ENCODE results near the gene RHOD. TPM values are rescaled to one million over a fixed set of nuclear protein-coding genes. Genes with fewer than 3 reads are reported as not detected.

Gene RHOD
- total and polyA plus RNA-seq, 10 of the 15 experiments (the other 5 are each of a cell fraction or from before 2014, with no cell fraction given): 0.15 to 2.6 (median 1.9) TPM; not detected in 2

GRCh38 chr11:67057205-67057672, 592 bp downstream of the RHOD start:
- WGBS (ENCODE audit: insufficient coverage, insufficient replicate concordance, low lambda C conversion rate, missing lambda C conversion rate): 74% methylated on average over 10 of the region's 10 CpGs
- POLR2A ChIA-PET: no interaction called here
- in situ Hi-C loops (cut with MboI) (no loop called here), intact Hi-C loops (cut with micrococcal nuclease; ENCODE audit: unreplicated experiment) (no loop called here)
- TF ChIP-seq ETV6 (conservative IDR thresholded peaks at IDR 0.05 in 1 of 2, IDR thresholded peaks at IDR 0.05 in 1 of 2; ENCODE audit: borderline replicate concordance in 1 of 2, low read depth in 1 of 2): no peak
- no peak for TF ChIP-seq IRF4 (IDR thresholded peaks at IDR 0.05; ENCODE audit: low read depth, low read length)
- H3K9me3 ChIP-seq (replicated peaks; ENCODE audit: control insufficient read depth, insufficient read depth, low read length): no peaks in the 10 kb centered on the region
- peak overlapping the region; percentile 32 for H2AFZ ChIP-seq (ENCODE audit: control insufficient read depth, low read depth, low read length)
- FAIRE-seq (peak; percentile 47), DNase-seq (ENCODE audit: low read depth, low spot score) (no peak), ATAC-seq (no peak)
- BruUV-seq (replicated peaks): no TSS peak
- RAD21 ChIA-PET (ENCODE audit: unreplicated experiment): interaction anchor here (1.2 kb wide), 1 partner anchor 260 kb away, joined by 3 read pairs; no protein-coding TSS in a partner anchor
- H3K27me3 ChIP-seq (replicated peaks in 1 of 2; ENCODE audit: control insufficient read depth in 2 of 2, insufficient read depth in 2 of 2, low read length in 1 of 2): no peaks in the 10 kb centered on the region
- CTCF ChIA-PET: interaction anchor here (0.5 kb wide), 1 partner anchor 261 kb away, joined by 3 read pairs; no protein-coding TSS in a partner anchor
- no peak overlapping the region for H3K9ac ChIP-seq (ENCODE audit: control insufficient read depth, insufficient read depth, low read length)
- H4K20me1 ChIP-seq (ENCODE audit: control insufficient read depth, insufficient read depth): no peaks in the 10 kb centered on the region
- no peaks in the 10 kb centered on the region for H3K79me2 ChIP-seq (ENCODE audit: control insufficient read depth, insufficient read depth, low read length)
- SMC1A ChIA-PET (ENCODE audit: uncharacterized antibody, unreplicated experiment): interaction anchor here (1.3 kb wide), 1 partner anchor 19 kb away, joined by 3 read pairs; no protein-coding TSS in a partner anchor
- H3K36me3 ChIP-seq (ENCODE audit: control insufficient read depth in 2 of 2, insufficient read depth in 2 of 2, low read length in 1 of 2): no peaks in the 10 kb centered on the region
- H3K4me1 ChIP-seq (ENCODE audit: control insufficient read depth, insufficient read depth, low read length): peaks cover 10% of the 10 kb centered on the region
- peak overlapping the region; percentile 97; the same call in 1 of the 2 replicates for H3K4me2 ChIP-seq (ENCODE audit: control insufficient read depth, insufficient read depth)
- H3K27ac ChIP-seq (ENCODE audit: control insufficient read depth, insufficient read depth): no peak overlapping the region
- H3K4me3 ChIP-seq: peak overlapping the region; percentile 54; the same call in 1 of the 2 replicates

- WGBS (ENCODE audit: insufficient coverage, insufficient replicate concordance, low lambda C conversion rate, missing lambda C conversion rate): 81% methylated on average over 8 of the region's 8 CpGs
- H3K27ac ChIP-seq (ENCODE audit: control insufficient read depth, insufficient read depth): no peak overlapping the region
- H3K4me2 ChIP-seq (ENCODE audit: control insufficient read depth, insufficient read depth): no peak overlapping the region
- ChIA-PET RAD21 (ENCODE audit: unreplicated experiment) (no interaction called here), POLR2A (no interaction called here), SMC1A (ENCODE audit: uncharacterized antibody, unreplicated experiment) (interaction anchor here (1.3 kb wide), 1 partner anchor 17 kb away, joined by 3 read pairs; no protein-coding TSS in a partner anchor), CTCF (no interaction called here)
- H2AFZ ChIP-seq (ENCODE audit: control insufficient read depth, low read depth, low read length): no peak overlapping the region
- H3K4me3 ChIP-seq: no peak overlapping the region
- BruUV-seq (replicated peaks): no TSS peak
- no peaks in the 10 kb centered on the region for H4K20me1 ChIP-seq (ENCODE audit: control insufficient read depth, insufficient read depth)
- no peaks in the 10 kb centered on the region for H3K79me2 ChIP-seq (ENCODE audit: control insufficient read depth, insufficient read depth, low read length)
- no peak overlapping the region for H3K9ac ChIP-seq (ENCODE audit: control insufficient read depth, insufficient read depth, low read length)
- DNase-seq (ENCODE audit: low read depth, low spot score) (no peak), ATAC-seq (no peak), FAIRE-seq (no peak)
- H3K9me3 ChIP-seq (replicated peaks; ENCODE audit: control insufficient read depth, insufficient read depth, low read length): no peaks in the 10 kb centered on the region
- TF ChIP-seq PAX8 (IDR thresholded peaks at IDR 0.05) (no peak), BCLAF1 (IDR thresholded peaks at IDR 0.05) (no peak), STAT1 (conservative IDR thresholded peaks at IDR 0.05) (no peak)
- H3K4me1 ChIP-seq (ENCODE audit: control insufficient read depth, insufficient read depth, low read length): peaks cover 10% of the 10 kb centered on the region
- no peaks in the 10 kb centered on the region for H3K36me3 ChIP-seq (ENCODE audit: control insufficient read depth in 2 of 2, insufficient read depth in 2 of 2, low read length in 1 of 2)
- H3K27me3 ChIP-seq (replicated peaks in 1 of 2; ENCODE audit: control insufficient read depth in 2 of 2, insufficient read depth in 2 of 2, low read length in 1 of 2): no peaks in the 10 kb centered on the region
- intact Hi-C loops (cut with micrococcal nuclease; ENCODE audit: unreplicated experiment) (no loop called here), in situ Hi-C loops (cut with MboI) (no loop called here)
These were observed 1.9 kb downstream of the RHOD start for GRCh38 chr11:67058506-67058905.
